ENCODE measurements around the gene DAGLA.

DAGLA gene

GRCh38 chr11:61768376-61769076, 88.3 kb downstream of the DAGLA start:
- DNase-seq = no peak

DNA sequence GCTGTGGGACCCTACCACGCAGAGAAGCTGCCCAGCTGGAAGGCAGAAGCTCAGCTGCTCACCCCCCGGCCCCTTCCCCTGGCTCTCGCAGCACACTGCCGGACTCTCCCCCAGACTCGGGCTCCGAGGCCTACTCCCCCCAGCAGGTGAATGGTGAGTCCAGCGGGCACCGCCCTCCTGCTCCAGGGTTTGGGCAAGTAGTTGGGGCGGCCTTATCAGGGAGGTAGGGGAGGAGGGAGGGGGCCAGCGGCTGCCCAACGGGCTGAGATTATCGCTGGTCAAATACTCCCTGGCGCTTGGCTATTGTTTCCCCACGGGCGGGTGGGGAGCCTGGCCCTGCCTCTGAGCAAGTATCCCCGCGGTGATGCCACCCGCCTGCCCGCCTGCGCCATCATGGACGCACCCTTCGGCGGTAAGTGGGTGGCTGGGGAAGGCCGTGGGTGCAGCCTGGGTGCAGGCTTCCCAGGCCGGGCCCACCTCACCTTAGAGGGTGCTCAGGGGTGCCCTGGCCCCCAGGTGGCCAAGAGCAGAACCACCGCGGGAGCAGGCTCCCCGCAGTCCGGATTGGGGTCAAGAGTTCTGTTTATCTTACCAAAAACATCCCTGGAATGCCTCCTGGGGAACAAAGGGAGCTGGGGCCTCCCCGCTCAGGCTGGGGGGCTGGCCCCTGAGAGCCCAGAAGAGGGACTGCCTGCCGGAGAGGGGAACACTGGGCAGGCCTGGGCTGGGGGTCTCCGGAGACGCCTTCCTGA, 89.2 kb downstream of the DAGLA start:
- DNase-seq = no peak

DNA sequence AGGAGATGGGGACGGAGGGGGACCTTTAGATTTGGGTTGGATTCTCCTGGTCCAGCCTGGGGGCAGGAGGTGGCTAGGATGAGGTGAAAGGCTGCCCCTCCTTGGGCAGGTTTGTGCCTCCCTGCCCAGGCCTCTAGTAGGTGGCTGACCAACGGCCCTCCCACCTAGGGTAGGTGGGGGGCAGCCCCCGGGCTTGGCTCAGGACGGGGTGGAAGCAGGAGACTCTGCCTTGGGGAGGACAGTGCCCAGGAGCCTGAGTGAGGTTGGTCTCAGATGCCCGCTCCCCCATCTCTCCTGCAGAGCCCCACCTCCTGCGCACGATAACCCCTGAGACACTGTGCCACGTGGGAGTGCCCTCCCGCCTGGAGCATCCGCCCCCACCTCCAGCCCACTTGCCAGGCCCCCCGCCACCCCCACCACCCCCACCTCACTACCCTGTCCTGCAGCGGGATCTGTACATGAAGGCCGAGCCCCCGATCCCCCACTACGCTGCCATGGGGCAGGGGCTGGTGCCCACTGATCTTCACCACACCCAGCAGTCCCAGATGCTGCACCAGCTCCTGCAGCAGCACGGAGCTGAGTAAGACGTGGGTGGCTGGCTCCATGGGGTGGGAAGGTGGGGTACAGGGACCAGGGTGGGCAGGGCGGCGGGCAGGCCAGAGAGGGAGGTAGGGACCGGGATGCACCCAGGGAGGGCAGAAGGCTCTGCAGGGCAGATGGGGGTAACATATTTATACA, 89.9 kb downstream of the DAGLA start:
- DNase-seq = no peak

- DNase-seq = no peak
Observed at GRCh38 chr11:61771195-61771894, 91.2 kb downstream of the DAGLA start.

DNA sequence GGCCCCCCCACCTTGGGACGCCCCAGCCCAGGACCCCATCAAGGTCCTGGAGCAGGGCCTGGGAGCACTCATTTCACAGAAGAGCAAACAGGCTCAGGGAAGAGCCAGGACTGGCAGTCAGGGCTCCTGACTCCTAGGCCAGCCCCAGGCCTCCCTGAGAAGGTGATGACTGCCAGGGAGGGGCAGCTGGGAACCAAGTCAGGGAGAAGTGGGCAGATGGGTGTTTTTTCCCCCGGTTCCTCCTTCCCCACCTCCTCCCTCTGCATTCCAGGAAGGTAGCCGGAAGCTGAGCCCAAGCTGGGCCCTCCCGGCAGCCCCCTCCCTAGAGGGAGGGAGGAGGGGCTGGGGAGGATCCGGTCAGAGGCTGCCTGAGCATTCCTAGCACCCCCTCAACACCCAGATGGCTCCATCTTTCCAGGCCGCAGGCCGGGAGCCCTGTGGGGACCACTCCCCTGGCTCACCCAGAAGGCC, 91.8 kb downstream of the DAGLA start:
- DNase-seq = no peak

GRCh38 chr11:61773356-61773755, 93.2 kb downstream of the DAGLA start:
- DNase-seq = no peak

GRCh38 chr11:61773809-61774208, 93.6 kb downstream of the DAGLA start:
- DNase-seq = no peak

- DNase-seq = no peak
Observed at GRCh38 chr11:61774411-61774810, 94.2 kb downstream of the DAGLA start.

- no peak for DNase-seq
Observed at GRCh38 chr11:61775106-61775505, 94.9 kb downstream of the DAGLA start.

DNA sequence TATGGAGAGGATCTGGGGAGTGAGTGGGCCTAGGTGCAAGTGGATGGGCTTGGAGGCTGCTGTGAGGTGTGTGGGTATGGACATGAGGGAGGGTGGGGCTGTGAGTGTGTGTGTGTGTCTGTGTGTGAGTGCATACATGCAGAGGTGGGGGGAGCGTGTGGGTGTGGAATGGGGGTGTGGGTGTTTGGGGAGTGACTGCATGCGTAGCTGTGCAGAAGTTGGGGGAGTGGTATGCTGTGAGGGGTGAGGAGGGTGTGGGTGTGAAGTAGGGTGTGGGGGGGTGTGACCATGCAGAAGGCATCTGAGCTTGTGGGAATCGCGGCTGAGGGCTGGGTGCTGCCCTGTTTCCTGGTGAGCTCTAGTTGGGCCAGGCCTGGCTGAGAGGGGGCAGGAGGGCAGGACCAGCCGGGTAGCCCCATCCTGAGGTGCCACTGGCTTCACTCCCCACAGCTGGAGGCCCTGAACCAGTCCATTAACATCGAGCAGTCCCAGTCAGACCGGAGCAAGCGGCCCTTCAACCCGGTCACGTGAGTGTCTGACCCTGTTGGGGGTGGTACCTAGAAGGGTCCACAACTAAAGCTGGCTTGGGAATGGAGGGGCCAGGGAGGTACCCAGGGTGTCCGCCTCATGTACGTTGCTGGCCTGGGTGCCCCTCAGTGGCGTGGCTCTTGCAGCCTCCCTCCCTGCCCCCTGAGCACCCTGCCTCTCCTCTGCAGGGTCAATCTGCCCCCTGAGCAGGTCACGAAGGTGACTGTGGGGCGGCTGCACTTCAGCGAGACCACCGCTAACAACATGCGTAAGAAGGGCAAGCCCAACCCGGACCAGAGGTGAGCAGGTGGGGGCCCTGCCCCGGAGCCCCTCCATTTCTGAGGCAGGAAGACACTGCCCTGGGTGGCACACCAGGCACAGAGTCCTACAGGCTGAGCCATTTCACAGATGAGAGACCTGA, 95.7 kb downstream of the DAGLA start:
- no peak for DNase-seq

GRCh38 chr11:61776561-61777075, 96.4 kb downstream of the DAGLA start:
- peak; percentile 67 for DNase-seq

DNA sequence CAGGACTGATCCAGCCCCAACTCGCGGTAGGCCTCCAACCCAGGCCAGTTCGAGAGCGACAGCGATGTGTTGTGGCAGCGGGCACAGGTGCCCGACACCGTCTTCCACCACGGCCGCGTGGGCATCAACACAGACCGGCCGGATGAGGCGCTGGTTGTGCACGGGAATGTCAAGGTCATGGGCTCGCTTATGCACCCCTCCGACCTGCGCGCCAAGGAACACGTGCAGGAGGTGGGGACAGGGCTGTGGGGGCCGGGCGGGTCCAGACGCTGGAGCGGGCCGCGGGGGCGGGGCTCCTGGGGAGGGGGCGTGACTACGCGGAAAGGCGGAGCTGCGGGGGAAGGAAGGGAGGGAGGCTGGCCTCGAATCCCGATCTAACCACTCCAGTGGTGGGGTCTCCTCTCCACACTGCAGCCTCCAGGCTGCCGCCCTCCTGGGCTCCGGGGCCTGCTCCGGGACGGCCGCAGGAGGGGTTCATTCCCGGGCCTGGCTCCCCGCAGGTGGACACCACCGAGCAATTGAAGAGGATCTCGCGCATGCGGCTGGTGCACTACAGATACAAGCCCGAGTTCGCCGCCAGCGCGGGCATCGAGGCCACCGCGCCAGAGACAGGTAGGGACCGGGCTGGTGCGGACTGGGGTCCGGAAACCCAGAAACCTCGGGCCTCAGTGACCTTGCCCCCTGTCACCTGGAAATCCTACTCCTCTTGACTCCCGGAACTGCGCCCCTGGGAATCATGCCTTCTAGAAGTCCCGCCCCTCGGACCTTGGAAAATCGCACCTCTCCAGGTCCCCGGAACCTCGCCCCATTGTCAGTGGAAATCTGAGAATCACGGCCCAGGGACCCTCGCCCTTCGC, 97.3 kb downstream of the DAGLA start:
- peak; percentile 66 for DNase-seq

GRCh38 chr11:61778357-61778886, 98.2 kb downstream of the DAGLA start:
- no peak for DNase-seq

- no peak for DNase-seq
Observed at GRCh38 chr11:61778920-61779650, 98.9 kb downstream of the DAGLA start.

- DNase-seq = no peak
Observed at GRCh38 chr11:61779666-61780525, 99.7 kb downstream of the DAGLA start.

DNA sequence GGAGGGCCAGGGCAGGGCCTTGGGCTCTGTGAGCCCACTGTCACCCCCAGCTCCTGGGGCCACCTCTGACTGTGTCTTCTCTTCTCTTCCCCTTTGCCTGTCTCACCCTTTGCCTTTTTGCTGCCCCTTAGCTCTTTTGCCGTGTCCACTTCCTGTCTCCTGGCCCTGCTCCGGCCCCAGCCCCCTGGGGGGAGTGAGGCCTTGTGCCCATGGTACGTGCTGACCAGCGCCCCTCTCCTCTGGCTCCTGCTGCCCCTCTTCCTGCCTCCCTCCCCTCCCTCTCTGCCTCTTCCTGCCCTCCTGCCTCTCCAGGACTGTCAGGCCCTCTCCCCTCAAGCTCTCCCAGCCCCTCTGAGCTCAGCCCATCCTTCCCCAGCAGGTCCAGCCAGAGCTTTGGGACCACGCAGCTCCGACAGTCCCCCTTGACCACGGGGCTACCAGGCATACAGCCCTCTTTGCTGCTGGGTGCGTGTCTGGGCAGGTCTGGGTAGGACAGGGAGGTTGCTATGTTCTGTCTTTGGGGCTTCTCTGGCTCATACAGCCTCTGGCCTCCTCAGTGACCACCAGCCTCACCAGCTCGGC, 100.5 kb downstream of the DAGLA start:
- DNase-seq = no peak

DNA sequence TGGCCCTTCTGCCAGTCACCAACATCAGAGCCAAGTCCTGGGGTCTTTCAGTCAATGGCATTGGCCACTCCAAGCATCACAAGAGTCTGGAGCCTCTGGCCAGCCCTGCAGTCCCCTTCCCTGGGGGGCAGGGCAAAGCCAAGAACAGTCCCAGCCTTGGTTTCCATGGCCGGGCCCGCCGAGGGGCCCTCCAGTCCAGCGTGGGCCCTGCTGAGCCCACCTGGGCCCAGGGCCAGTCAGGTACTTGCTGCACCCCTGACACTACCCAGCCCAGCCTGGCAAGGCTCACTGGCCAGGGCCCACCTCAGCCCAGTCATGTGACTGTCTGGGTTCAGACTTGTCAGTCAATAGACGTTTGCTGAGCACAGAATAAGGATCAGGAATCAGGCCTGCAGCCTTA, 101.4 kb downstream of the DAGLA start:
- DNase-seq = no peak

GRCh38 chr11:61782299-61782698, 102.1 kb downstream of the DAGLA start:
- no peak for DNase-seq
